ENCODE results near the gene PEAK3.

The PEAK3 gene

GRCh38 chr19:2315121-2315817 lies 33.3 kb upstream of the PEAK3 start:
- no peak for DNase-seq (ENCODE audit: low read depth)

- DNase-seq (ENCODE audit: low read depth), result no peak
Observed at GRCh38 chr19:2312820-2313501, 31.0 kb upstream of the PEAK3 start.

GRCh38 chr19:2311093-2311492 lies 29.1 kb upstream of the PEAK3 start:
- no peak for DNase-seq (ENCODE audit: low read depth)

GRCh38 chr19:2309734-2310362 lies 27.9 kb upstream of the PEAK3 start:
- DNase-seq (ENCODE audit: low read depth), result no peak

GRCh38 chr19:2308114-2308556 lies 26.2 kb upstream of the PEAK3 start, which contains the start of gene LINGO3:
LINGO3 (minus strand) TSS chr19:2308154; CDS start chr19:2291776, 16,378 bp downstream.
- no peak for DNase-seq (ENCODE audit: low read depth)

GRCh38 chr19:2307518-2308012 lies 25.6 kb upstream of the PEAK3 start:
- DNase-seq (ENCODE audit: low read depth), result no peak

- no peak for DNase-seq (ENCODE audit: low read depth)
Observed at GRCh38 chr19:2306971-2307370, 25.0 kb upstream of the PEAK3 start.

GRCh38 chr19:2306281-2306806 lies 24.4 kb upstream of the PEAK3 start:
- DNase-seq (ENCODE audit: low read depth), result no peak

GRCh38 chr19:2305452-2306280 lies 23.7 kb upstream of the PEAK3 start:
- DNase-seq (ENCODE audit: low read depth), result no peak

GRCh38 chr19:2303211-2303798 lies 21.3 kb upstream of the PEAK3 start:
- DNase-seq (ENCODE audit: low read depth), result no peak

- DNase-seq (ENCODE audit: low read depth), result no peak
Observed at GRCh38 chr19:2302319-2303210, 20.6 kb upstream of the PEAK3 start.

GRCh38 chr19:2300533-2300932 lies 18.6 kb upstream of the PEAK3 start:
- DNase-seq (ENCODE audit: low read depth), result no peak

- no peak for DNase-seq (ENCODE audit: low read depth)
Observed at GRCh38 chr19:2296141-2296540, 14.2 kb upstream of the PEAK3 start.

- no peak for DNase-seq (ENCODE audit: low read depth)
Observed at GRCh38 chr19:2294687-2295335, 12.8 kb upstream of the PEAK3 start.

GRCh38 chr19:2291185-2291751 lies 9.3 kb upstream of the PEAK3 start:
- no peak for DNase-seq (ENCODE audit: low read depth)

- no peak for DNase-seq (ENCODE audit: low read depth)
Observed at GRCh38 chr19:2290441-2291184, 8.6 kb upstream of the PEAK3 start.

GRCh38 chr19:2289714-2290435 lies 7.9 kb upstream of the PEAK3 start:
- DNase-seq (ENCODE audit: low read depth), result no peak
